HepG2 (cell line): ENCODE data around the gene SYT7. TPM values are rescaled to one million over a fixed set of nuclear protein-coding genes. Genes with fewer than 3 reads are reported as not detected.
A peak's percentile ranks its signal among the peaks of the same experiment; 100 is the strongest.

ENCODE experiments used
- CAMTA2 ChIP-seq: sonication (generic); formaldehyde crosslinking; IDR thresholded peaks from 2 replicates; pipeline ENCODE4 v1.4.0; 2020; ENCODE audit warnings: mild to moderate bottlenecking, missing genetic modification reagents, borderline replicate concordance
- CHD4 ChIP-seq: fragments of 200-600 bp; sonication (generic); IDR thresholded peaks from 2 replicates; pipeline ENCODE4 v1.7.0; 2017; ENCODE audit warnings: mild to moderate bottlenecking, low read length, borderline replicate concordance
- DR1 ChIP-seq: sonication (generic); formaldehyde crosslinking; IDR thresholded peaks from 2 replicates; pipeline ENCODE4 v1.8.0; 2021; ENCODE audit warnings: mild to moderate bottlenecking, missing genetic modification reagents, inconsistent platforms
- EEA1 ChIP-seq: sonication (generic); formaldehyde crosslinking; IDR thresholded peaks from 2 replicates; pipeline ENCODE4 v1.5.1; 2020; ENCODE audit warnings: mild to moderate bottlenecking, missing genetic modification reagents, borderline replicate concordance
- HNRNPLL ChIP-seq: fragments of 200-400 bp; formaldehyde crosslinking; IDR thresholded peaks from 2 replicates; pipeline ENCODE4 v1.6.1; 2017; ENCODE audit warnings: mild to moderate bottlenecking, low read depth, low read length; ENCODE audit not compliant: poor library complexity, severe bottlenecking
- KLF12 ChIP-seq: sonication (generic); formaldehyde crosslinking; IDR thresholded peaks from 2 replicates; pipeline ENCODE4 v1.4.0; 2020; ENCODE audit warnings: missing genetic modification reagents, borderline replicate concordance
- MAZ ChIP-seq, 2 experiments: sonication (generic) in 1 of 2; formaldehyde crosslinking in 1 of 2; IDR thresholded peaks; 2 replicates each; pipeline versions ENCODE4 v1.5.0 to v1.6.1; 2012 to 2020; ENCODE audit warnings: low read depth in 2 of 2, mild to moderate bottlenecking in 2 of 2, borderline replicate concordance in 1 of 2, improper control_type of control experiment in 1 of 2, low read length in 1 of 2, missing genetic modification reagents in 1 of 2, moderate library complexity in 1 of 2
- MBD4 ChIP-seq: IDR thresholded peaks from 2 replicates; pipeline ENCODE4 v1.6.1; 2012; ENCODE audit warnings: low read length, inconsistent platforms, borderline replicate concordance
- MTF1 ChIP-seq: sonication (generic); formaldehyde crosslinking; IDR thresholded peaks from 2 replicates; pipeline ENCODE4 v1.5.0; 2020; ENCODE audit warnings: missing genetic modification reagents
- NBN ChIP-seq: fragments of 450-650 bp; conservative IDR thresholded peaks from 2 replicates; pipeline ENCODE4 v1.6.1; 2017
- SALL2 ChIP-seq: sonication (generic); formaldehyde crosslinking; IDR thresholded peaks from 2 replicates; pipeline ENCODE4 v1.8.1; 2023; ENCODE audit warnings: mild to moderate bottlenecking, missing genetic modification reagents, inconsistent platforms
- SNAI1 ChIP-seq: sonication (generic); formaldehyde crosslinking; IDR thresholded peaks from 2 replicates; pipeline ENCODE4 v1.5.0; 2020; ENCODE audit warnings: mild to moderate bottlenecking, missing genetic modification reagents, borderline replicate concordance
- TSC22D2 ChIP-seq: sonication (generic); formaldehyde crosslinking; IDR thresholded peaks from 2 replicates; pipeline ENCODE4 v1.5.1; 2020; ENCODE audit warnings: missing genetic modification reagents, mild to moderate bottlenecking, borderline replicate concordance
- U2AF1 ChIP-seq: fragments of 200-400 bp; formaldehyde crosslinking; optimal IDR thresholded peaks from 2 replicates; pipeline ENCODE3; 2017; ENCODE audit warnings: mild to moderate bottlenecking, low read depth, low read length
- ZBTB20 ChIP-seq: sonication (generic); formaldehyde crosslinking; IDR thresholded peaks from 2 replicates; pipeline ENCODE4 v1.8.1; 2023; ENCODE audit warnings: missing genetic modification reagents, low read depth, mild to moderate bottlenecking, borderline replicate concordance
- ZNF136 ChIP-seq: sonication (generic); formaldehyde crosslinking; IDR thresholded peaks from 2 replicates; pipeline ENCODE4 v1.8.1; 2022; ENCODE audit warnings: low read depth, mild to moderate bottlenecking, moderate library complexity, missing genetic modification reagents
- ZNF430 ChIP-seq: sonication (generic); formaldehyde crosslinking; IDR thresholded peaks from 2 replicates; pipeline ENCODE4 v1.9.0; 2021; ENCODE audit warnings: mild to moderate bottlenecking, missing genetic modification reagents
- ZNF713 ChIP-seq: sonication (generic); formaldehyde crosslinking; IDR thresholded peaks from 2 replicates; pipeline ENCODE4 v1.4.0; 2020; ENCODE audit warnings: mild to moderate bottlenecking, missing genetic modification reagents
- ZSCAN12 ChIP-seq: sonication (generic); formaldehyde crosslinking; IDR thresholded peaks from 2 replicates; pipeline ENCODE4 v1.9.0; 2021; ENCODE audit warnings: mild to moderate bottlenecking, missing genetic modification reagents
- ZSCAN22 ChIP-seq: sonication (generic); formaldehyde crosslinking; IDR thresholded peaks from 2 replicates; pipeline ENCODE4 v1.4.0; 2020; ENCODE audit warnings: mild to moderate bottlenecking, missing genetic modification reagents
- ZSCAN31 ChIP-seq: sonication (generic); formaldehyde crosslinking; IDR thresholded peaks from 2 replicates; pipeline ENCODE4 v1.5.0; 2020; ENCODE audit warnings: low read depth, mild to moderate bottlenecking, missing genetic modification reagents
- polyA plus RNA-seq, 8 experiments: library from polyadenylated mRNA; depleted of rRNA in 3 of 8; stranded (reverse) in 7 of 8; unstranded in 1 of 8; fragments of >200 nt; fragmentation: Illumina TruSeq in 4 of 8; extraction: Trizol in 4 of 8; gene quantifications; 2 replicates each; pipeline versions ENCODE4 v1.2.1 to v1.2.3, GENCODE V29; 2011 to 2016; ENCODE audit warnings: low read depth in 4 of 8, missing spikeins in 1 of 8, mixed read lengths in 1 of 8; ENCODE audit not compliant: insufficient read depth in 1 of 8
- total RNA-seq, 5 experiments: library from RNA; depleted of rRNA; stranded (reverse); fragments of >200 nt; fragmentation: Illumina TruSeq; extraction: Trizol; gene quantifications; 2 replicates each; pipeline ENCODE4 v1.2.3, GENCODE V29; 2016; ENCODE audit warnings: low read depth in 1 of 5
- TF ChIP-seq, protein P1 (sequence below): sonication (generic); formaldehyde crosslinking; IDR thresholded peaks from 2 replicates; pipeline ENCODE4 v1.4.0; 2020; ENCODE audit warnings: missing genetic modification reagents
- TF ChIP-seq, protein P2 (sequence below): IDR thresholded peaks from 2 replicates; pipeline ENCODE4 v1.6.1; 2016; ENCODE audit warnings: missing genetic modification reagents, missing compliant biosample characterization
- TF ChIP-seq, protein P3 (sequence below): IDR thresholded peaks from 2 replicates; pipeline ENCODE4 v1.6.1; 2016; ENCODE audit warnings: mild to moderate bottlenecking

The SYT7 gene
- total and polyA plus RNA-seq, 2 of the 13 experiments (the other 11 are each of a cell fraction or from before 2014, with no cell fraction given) = 1.4 to 4.4 TPM

DNA sequence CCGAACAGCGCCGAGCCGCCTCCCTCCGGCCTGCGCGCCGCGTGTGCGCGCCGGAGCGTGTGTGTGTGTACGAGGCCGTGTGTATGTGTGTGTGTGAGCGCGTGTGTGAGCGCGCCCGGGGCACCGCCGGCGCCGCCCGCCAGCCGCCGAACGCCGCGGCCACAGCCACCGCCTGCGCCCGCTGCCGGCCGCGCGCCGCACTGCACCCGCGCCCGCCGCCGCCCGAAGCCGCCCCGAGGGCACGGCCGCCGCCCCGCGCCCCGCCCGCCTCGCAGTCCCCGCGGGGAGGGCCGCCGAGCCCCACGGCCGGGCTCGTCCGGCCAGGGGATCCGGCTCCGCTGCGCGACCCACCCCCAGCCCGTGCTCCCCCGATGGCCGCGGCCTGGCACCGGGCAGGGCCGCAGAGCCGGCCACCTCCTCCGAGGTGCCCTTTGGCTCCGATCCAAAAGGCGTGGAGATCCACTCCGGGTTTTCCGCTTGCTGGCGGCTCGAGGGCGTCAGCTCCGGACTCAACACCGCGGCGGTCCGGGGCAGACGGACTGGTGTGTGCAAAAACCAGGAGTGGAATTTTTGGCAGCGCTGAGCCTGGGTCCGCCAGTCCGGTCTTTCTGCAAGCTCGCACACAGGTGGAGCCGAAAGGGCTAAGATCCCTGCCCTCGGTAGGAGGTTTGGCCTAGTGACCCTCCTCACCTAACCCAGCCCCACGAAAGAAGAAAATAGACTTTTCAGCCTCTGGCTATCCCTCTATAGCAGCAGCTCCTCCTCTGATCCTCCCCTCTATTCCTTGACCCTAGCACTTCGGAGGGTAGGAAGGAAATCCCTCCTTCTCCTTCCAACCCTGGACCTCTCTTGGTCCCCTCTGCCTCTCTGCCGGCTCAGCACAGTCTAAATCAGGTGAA is at the start of gene SYT7 (continued):
- TF ChIP-seq DR1 (CRISPR knock-in tag) = no peak
- TF ChIP-seq KLF12 = peak; percentile 95
- TF ChIP-seq ZNF713 = no peak
- TF ChIP-seq MAZ (IDR thresholded peaks at IDR 0.05; ENCODE audit: borderline replicate concordance, low read depth, low read length) = peak; percentile 80; the same call in 1 of the 2 replicates
- peak; percentile 93 for TF ChIP-seq MAZ (CRISPR knock-in tag; IDR thresholded peaks at IDR 0.05; ENCODE audit: low read depth)
- no peak for TF ChIP-seq ZSCAN12
- TF ChIP-seq, protein P1, sequence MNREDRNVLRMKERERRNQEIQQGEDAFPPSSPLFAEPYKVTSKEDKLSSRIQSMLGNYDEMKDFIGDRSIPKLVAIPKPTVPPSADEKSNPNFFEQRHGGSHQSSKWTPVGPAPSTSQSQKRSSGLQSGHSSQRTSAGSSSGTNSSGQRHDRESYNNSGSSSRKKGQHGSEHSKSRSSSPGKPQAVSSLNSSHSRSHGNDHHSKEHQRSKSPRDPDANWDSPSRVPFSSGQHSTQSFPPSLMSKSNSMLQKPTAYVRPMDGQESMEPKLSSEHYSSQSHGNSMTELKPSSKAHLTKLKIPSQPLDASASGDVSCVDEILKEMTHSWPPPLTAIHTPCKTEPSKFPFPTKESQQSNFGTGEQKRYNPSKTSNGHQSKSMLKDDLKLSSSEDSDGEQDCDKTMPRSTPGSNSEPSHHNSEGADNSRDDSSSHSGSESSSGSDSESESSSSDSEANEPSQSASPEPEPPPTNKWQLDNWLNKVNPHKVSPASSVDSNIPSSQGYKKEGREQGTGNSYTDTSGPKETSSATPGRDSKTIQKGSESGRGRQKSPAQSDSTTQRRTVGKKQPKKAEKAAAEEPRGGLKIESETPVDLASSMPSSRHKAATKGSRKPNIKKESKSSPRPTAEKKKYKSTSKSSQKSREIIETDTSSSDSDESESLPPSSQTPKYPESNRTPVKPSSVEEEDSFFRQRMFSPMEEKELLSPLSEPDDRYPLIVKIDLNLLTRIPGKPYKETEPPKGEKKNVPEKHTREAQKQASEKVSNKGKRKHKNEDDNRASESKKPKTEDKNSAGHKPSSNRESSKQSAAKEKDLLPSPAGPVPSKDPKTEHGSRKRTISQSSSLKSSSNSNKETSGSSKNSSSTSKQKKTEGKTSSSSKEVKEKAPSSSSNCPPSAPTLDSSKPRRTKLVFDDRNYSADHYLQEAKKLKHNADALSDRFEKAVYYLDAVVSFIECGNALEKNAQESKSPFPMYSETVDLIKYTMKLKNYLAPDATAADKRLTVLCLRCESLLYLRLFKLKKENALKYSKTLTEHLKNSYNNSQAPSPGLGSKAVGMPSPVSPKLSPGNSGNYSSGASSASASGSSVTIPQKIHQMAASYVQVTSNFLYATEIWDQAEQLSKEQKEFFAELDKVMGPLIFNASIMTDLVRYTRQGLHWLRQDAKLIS (CRISPR knock-in tag) = no peak
- peak; percentile 96 for TF ChIP-seq U2AF1
- TF ChIP-seq ZBTB20 (CRISPR knock-in tag) = no peak
- TF ChIP-seq CAMTA2 (CRISPR knock-in tag) = 0 out of 2 replicates have a peak, but pooled peaks have one; percentile 54
- TF ChIP-seq MBD4 = no peak
- TF ChIP-seq HNRNPLL = peak; percentile 75
- TF ChIP-seq ZNF430 = peak; percentile 47; the same call in 1 of the 2 replicates
- no peak for TF ChIP-seq TSC22D2
- no peak for TF ChIP-seq ZSCAN22
- no peak for TF ChIP-seq NBN
- no peak for TF ChIP-seq EEA1 (CRISPR knock-in tag)
- no peak for TF ChIP-seq SNAI1 (CRISPR knock-in tag)
- no peak for TF ChIP-seq CHD4
- TF ChIP-seq, protein P2, sequence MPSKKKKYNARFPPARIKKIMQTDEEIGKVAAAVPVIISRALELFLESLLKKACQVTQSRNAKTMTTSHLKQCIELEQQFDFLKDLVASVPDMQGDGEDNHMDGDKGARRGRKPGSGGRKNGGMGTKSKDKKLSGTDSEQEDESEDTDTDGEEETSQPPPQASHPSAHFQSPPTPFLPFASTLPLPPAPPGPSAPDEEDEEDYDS (CRISPR knock-in tag) = no peak
- TF ChIP-seq ZSCAN31 (CRISPR knock-in tag) = no peak
- TF ChIP-seq ZNF136 (CRISPR knock-in tag) = no peak
- TF ChIP-seq, protein P3, sequence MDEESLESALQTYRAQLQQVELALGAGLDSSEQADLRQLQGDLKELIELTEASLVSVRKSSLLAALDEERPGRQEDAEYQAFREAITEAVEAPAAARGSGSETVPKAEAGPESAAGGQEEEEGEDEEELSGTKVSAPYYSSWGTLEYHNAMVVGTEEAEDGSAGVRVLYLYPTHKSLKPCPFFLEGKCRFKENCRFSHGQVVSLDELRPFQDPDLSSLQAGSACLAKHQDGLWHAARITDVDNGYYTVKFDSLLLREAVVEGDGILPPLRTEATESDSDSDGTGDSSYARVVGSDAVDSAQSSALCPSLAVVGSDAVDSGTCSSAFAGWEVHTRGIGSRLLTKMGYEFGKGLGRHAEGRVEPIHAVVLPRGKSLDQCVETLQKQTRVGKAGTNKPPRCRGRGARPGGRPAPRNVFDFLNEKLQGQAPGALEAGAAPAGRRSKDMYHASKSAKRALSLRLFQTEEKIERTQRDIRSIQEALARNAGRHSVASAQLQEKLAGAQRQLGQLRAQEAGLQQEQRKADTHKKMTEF (CRISPR knock-in tag) = peak; percentile 69; the same call in 1 of the 2 replicates
- TF ChIP-seq SALL2 (CRISPR knock-in tag) = no peak
- TF ChIP-seq MTF1 = no peak
